GM12801 (cell line): ENCODE measurements around the gene SNAPC1.

Source experiments
- CTCF ChIP-seq: IDR thresholded peaks from one replicate; pipeline ENCODE4 v1.5.1; 2011; ENCODE audit warnings: control low read depth; ENCODE audit not compliant: insufficient read length; ENCODE audit errors: extremely low read depth

SNAPC1 gene

GRCh38 chr14:61841145-61841544, 78.9 kb downstream of the SNAPC1 start:
- TF ChIP-seq CTCF = no peak
